Mucosa of descending colon (tissue), 3 donors: ENCODE results near the gene NT5DC2. TPM values are rescaled to one million over a fixed set of nuclear protein-coding genes. Genes with fewer than 3 reads are reported as not detected.

Source experiments
- ATAC-seq: fragments of 200-7000 bp; cut with Tn5 transposase; one replicate; pipeline ENCODE4 v1.9.1; 2020; ENCODE audit warnings: mild to moderate bottlenecking, moderate library complexity
- DNase-seq, 3 donors: peaks; one replicate each; pipeline ENCODE4 v3.0.0-alpha.2; 2020
- H3K36me3 ChIP-seq: fragments of 200-600 bp; one replicate; pipeline ENCODE4 v1.8.0; 2021; ENCODE audit warnings: low read depth, mild to moderate bottlenecking
- H3K4me1 ChIP-seq: fragments of 200-600 bp; one replicate; pipeline ENCODE4 v1.8.0; 2021; ENCODE audit warnings: low read depth, mild to moderate bottlenecking
- H3K4me3 ChIP-seq: fragments of 200-600 bp; one replicate; pipeline ENCODE4 v1.8.0; 2021; ENCODE audit warnings: mild to moderate bottlenecking
- H3K9me3 ChIP-seq: fragments of 200-600 bp; one replicate; pipeline ENCODE4 v1.8.0; 2021; ENCODE audit warnings: mild to moderate bottlenecking
- intact Hi-C, 2 donors: fragments of 100-400 bp; cut with DNase I in 1 of 2; cut with micrococcal nuclease in 1 of 2; formaldehyde crosslinking; loops; one replicate each; pipeline versions ENCODE4 v1.11.0 to v1.11.1; 2022; cut with DNase I, micrococcal nuclease
- total RNA-seq, 3 donors: library from RNA; stranded (reverse); fragmentation: NEBNext Ultra II Directional in 2 of 3; extraction: Animal tissue kit (Norgen Biotek cat#: 25700) in 2 of 3; gene quantifications; one replicate each; pipeline versions ENCODE4 v1.2.1 to v1.2.4, GENCODE V29; 2021 to 2023
- TF ChIP-seq, protein P1 (sequence below): fragments of 200-600 bp; IDR thresholded peaks from one replicate; pipeline ENCODE4 v1.8.0; 2022; ENCODE audit warnings: antibody characterized with exemption, mild to moderate bottlenecking
- donor health status: DM: no; HTN: no; CAD: no; lungs with moderate emphysema.
- donor health status: DM: no; HTN: no; CAD: no.
- donor health status: DM: no; HTN: yes; CAD: no.

NT5DC2 gene
- total RNA-seq, 3 donors from 2014 or later: 5.7 to 20.2 (median 17.2) TPM

DNA sequence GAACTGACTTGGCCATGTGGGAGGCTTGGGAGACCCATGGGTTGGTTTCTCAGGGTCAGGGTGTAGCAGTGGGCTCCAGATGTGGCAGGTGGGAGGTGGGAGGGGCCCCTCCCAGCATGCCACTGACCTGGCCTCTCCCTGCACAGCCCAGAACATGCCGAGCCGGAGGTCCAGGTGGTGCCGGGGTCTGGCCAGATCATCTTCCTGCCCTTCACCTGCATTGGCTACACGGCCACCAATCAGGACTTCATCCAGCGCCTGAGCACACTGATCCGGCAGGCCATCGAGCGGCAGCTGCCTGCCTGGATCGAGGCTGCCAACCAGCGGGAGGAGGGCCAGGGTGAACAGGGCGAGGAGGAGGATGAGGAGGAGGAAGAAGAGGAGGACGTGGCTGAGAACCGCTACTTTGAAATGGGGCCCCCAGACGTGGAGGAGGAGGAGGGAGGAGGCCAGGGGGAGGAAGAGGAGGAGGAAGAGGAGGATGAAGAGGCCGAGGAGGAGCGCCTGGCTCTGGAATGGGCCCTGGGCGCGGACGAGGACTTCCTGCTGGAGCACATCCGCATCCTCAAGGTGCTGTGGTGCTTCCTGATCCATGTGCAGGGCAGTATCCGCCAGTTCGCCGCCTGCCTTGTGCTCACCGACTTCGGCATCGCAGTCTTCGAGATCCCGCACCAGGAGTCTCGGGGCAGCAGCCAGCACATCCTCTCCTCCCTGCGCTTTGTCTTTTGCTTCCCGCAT lies 46.4 kb downstream of the NT5DC2 start:
- intact Hi-C loops: no loop called here
- no peaks in the 10 kb centered on the region for H3K4me1 ChIP-seq
- H3K9me3 ChIP-seq: no peaks in the 10 kb centered on the region
- TF ChIP-seq, protein P1, sequence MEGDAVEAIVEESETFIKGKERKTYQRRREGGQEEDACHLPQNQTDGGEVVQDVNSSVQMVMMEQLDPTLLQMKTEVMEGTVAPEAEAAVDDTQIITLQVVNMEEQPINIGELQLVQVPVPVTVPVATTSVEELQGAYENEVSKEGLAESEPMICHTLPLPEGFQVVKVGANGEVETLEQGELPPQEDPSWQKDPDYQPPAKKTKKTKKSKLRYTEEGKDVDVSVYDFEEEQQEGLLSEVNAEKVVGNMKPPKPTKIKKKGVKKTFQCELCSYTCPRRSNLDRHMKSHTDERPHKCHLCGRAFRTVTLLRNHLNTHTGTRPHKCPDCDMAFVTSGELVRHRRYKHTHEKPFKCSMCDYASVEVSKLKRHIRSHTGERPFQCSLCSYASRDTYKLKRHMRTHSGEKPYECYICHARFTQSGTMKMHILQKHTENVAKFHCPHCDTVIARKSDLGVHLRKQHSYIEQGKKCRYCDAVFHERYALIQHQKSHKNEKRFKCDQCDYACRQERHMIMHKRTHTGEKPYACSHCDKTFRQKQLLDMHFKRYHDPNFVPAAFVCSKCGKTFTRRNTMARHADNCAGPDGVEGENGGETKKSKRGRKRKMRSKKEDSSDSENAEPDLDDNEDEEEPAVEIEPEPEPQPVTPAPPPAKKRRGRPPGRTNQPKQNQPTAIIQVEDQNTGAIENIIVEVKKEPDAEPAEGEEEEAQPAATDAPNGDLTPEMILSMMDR: no peak
- no peaks in the 10 kb centered on the region for H3K36me3 ChIP-seq
- no peak for DNase-seq
- no peak for ATAC-seq
- H3K4me3 ChIP-seq: no peak overlapping the region

DNA sequence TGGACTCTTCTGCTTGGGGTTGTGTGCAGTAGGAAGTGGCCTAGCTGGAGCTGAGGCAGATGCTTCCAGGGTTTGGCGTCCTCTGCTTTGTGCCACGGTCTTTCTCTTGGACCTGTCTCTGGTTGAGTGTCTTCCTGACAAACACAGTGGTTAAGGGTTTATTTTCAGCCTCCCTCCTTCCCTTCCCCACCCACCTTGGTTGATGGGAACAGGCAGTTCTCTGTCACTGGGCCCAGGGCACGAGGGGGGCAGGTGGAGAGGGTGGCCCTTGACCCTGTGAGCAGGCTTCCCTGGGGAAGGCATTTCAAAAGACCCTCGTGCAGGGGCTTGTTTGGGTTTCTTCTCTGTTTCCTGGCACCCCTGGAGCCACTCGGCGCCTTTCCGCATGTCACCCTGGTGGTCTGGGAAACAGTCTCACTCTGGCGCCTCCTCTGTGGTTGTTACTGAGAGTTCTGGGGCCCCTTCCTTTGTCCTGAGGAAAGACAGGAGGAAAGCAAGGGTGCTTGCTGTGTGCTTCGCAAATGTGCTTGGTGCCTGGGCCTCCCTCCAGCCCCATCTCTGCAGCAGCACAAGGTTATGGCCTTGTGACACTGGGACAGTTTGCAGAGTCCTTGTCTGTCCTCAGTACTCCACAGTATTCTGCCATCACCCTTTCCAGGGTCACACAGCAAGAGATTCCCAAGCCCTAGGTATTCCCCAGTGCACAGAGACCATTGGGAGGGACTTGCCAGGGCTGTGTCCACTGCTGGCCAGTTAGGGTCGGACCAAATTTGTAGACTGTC lies 48.8 kb downstream of the NT5DC2 start:
- peaks cover 8% of the 10 kb centered on the region for H3K36me3 ChIP-seq
- intact Hi-C loops: no loop called here
- DNase-seq (no peak), ATAC-seq (no peak)
- no peaks in the 10 kb centered on the region for H3K9me3 ChIP-seq
- H3K4me1 ChIP-seq: no peaks in the 10 kb centered on the region
- H3K4me3 ChIP-seq: no peak overlapping the region
- TF ChIP-seq, protein P1: no peak

DNA sequence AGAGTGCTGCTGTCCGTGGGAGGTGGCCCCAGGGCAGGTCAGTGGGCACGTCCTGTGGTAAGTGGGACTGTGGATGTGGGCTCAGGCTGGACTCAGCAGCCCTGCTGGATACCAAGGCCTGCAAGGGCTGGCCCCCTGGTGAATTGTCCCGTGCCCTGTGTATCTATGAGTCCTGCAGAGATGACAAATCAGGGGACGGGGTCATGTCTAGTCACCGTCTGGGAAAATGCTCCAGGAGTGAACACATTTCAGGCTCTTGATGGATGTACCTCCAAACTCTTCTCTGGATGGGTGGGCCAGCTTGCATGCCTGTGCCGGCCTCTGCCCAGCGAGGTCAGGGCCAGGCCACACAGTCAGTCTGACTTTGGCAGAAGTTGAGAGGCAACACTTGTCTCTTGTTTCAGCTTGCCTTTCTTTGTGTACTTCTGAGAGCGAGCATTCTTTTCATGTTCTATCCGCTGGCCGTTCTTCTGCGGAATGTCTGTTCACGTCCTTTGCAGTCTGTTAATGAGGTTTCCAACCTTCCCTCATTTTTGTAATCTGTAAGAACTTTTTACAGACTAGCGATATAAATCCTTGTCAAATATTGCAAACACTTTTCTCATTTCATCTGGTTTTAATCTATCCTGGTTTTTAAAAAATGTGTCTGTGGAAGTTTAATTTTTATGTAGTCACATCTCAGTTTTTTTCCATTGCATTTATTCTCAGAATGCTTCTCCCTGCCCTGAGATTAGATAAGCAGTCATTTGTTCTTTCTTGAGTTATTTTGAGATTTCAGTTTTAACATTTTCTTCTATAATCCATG lies 49.9 kb downstream of the NT5DC2 start:
- DNase-seq (no peak), ATAC-seq (no peak)
- Histone ChIP-seq H3K9me3 (no peaks in the 10 kb centered on the region), H3K4me3 (no peak overlapping the region), H3K4me1 (no peaks in the 10 kb centered on the region), H3K36me3 (peaks cover 8% of the 10 kb centered on the region)
- intact Hi-C loops: no loop called here
- TF ChIP-seq, protein P1: no peak

DNA sequence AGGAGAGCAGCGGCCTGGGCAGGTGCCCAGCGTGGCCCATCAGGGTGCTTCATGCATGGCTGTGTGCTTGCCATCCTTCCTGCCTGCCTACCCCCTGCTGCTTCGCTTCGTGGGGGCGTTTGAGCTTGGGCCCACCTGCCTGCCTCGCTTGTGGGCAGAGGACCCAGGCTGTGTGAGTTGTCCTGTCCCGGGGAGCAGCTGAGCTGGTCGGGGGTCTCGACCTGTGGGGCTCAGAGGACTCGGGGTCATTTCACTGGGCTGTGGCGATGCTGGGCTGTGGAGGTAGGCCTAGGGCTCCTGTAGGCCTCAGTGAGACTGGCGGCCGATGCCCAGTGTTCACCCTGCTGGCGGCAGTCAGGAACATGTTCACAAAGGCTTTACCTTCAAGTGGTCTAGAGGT lies 50.6 kb downstream of the NT5DC2 start:
- no peaks in the 10 kb centered on the region for H3K9me3 ChIP-seq
- TF ChIP-seq, protein P1: no peak
- DNase-seq: no peak
- no peaks in the 10 kb centered on the region for H3K4me1 ChIP-seq
- H3K36me3 ChIP-seq: peaks cover 8% of the 10 kb centered on the region
- intact Hi-C loops: no loop called here
- H3K4me3 ChIP-seq: no peak overlapping the region
- no peak for ATAC-seq

DNA sequence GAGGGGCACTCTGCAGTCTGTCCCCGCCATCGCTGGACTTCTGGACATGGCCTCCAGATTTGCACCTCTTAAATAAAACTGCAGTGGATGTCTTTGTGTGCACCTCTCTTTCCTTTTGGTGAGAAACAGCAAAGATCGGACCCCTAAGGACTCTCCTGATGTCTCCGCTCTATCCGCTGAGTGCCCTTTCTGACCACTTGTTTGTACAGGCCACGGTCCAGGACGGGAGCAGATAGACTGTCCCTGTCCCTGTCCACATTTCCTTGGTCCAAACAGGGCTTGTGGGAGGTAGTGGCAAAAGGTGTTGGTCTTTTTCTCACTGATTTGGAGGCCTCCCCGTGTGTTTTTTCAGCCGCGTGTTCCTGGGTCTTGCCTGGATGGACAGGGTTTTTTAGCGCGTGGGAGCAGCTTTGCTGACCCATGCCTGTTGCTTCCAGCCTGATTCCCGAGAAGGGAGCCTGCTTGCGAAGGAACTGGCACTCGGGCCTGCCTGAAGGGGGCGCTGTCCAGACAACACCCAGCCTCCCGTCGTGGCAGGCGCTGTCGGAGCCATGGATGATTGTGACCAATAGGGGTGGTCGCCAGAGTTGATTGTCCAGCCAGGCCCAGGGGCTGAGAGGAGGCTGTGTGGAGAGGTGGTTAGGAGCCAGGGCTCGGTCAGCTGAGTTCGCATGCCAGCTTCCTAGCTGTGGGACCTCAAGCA lies 51.7 kb downstream of the NT5DC2 start:
- Histone ChIP-seq H3K4me1 (no peaks in the 10 kb centered on the region), H3K9me3 (no peaks in the 10 kb centered on the region), H3K4me3 (no peak overlapping the region), H3K36me3 (peaks cover 8% of the 10 kb centered on the region)
- ATAC-seq (no peak), DNase-seq (no peak)
- intact Hi-C loops: no loop called here
- TF ChIP-seq, protein P1: no peak
